OCI-LY1 (cell line): ENCODE measurements around the gene YAP1.

Experiments used
- CTCF ChIP-seq: fragments of 200-600 bp; sonication (generic), shearing (Covaris generic); IDR thresholded peaks from 2 replicates; pipeline ENCODE4 v1.5.1; 2017; ENCODE audit warnings: mild to moderate bottlenecking, antibody characterized with exemption, low read length, moderate library complexity, mixed read lengths
- EZH2 ChIP-seq: fragments of 200-600 bp; sonication (generic), shearing (Covaris generic); IDR thresholded peaks from 2 replicates; pipeline ENCODE4 v1.8.0; 2017; ENCODE audit warnings: borderline replicate concordance, mixed run types, mild to moderate bottlenecking, antibody characterized with exemption, low read length, moderate library complexity, mixed read lengths

- TF ChIP-seq CTCF: no peak
- no peak for TF ChIP-seq EZH2
Observed at GRCh38 chr11:102143867-102144266, 33.6 kb downstream of the YAP1 start.
